NOMO-1 treated with dmso at 0.1 percent for 144 hours (cell line): ENCODE data around the gene CCL14.

ENCODE experiments used
- DNase-seq: peaks from one replicate; lab custom pipeline; 2025; ENCODE audit not compliant: unreplicated experiment; lab: John Stamatoyannopoulos, UW

CCL14 gene

DNA sequence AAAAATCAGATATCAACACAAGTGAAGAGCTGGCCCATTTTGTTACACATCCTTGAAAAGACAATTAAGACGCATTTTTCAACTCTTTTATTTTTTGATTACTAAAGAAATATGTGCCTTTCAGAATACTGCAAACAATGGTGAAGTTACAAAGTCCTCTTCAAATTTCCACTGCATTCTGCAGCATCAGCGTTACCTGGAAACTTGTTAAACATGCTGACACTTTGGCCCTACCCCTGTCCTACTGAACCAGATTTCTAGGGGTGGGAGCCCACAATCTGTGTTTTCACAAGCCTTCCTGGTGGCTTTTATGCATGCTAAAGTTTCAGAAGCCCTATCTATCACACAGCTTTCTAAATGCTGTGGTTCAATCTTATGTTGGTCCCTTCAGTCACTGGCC lies 4.5 kb upstream of the CCL14 start:
- no peak for DNase-seq

DNA sequence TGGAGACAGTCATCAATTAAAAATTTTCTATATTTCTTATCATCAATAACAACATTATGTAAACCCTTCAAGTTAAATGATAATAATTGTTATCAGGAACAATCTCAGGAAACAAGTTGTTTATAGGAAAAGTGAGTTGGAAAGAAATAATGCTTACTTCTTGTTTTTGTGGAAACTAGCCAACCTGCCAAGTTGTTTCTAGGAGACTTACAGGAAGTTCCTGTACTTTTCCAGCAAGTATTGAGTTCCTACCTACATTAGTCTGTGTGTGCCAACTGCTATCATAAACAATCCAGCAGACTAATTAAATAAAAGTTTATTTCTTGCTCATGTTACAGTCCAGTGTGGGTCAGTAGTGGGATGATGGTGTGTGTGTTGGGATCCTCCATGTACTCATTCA lies 1.6 kb upstream of the CCL14 start:
- DNase-seq = no peak

DNA sequence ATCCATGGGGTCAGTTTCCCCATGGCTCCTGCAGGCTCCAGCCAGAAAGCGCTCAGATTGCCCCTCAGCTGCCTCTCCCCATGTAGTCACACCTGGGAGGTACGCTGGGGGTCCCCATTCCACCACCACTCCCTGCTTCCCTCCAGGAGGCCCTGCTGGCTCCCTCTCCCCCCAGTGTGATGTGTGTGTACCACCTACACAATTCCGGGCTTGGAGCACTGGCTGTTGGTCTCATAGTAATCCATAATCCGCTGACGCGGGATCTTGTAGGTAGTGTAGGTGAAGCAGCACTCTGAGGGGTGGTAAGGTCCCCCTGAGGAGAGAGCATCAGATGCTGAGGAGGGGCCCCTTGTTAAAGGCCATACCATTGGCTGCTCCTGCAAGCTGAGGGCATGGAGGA lies 2.4 kb downstream of the CCL14 start:
- DNase-seq = no peak

DNA sequence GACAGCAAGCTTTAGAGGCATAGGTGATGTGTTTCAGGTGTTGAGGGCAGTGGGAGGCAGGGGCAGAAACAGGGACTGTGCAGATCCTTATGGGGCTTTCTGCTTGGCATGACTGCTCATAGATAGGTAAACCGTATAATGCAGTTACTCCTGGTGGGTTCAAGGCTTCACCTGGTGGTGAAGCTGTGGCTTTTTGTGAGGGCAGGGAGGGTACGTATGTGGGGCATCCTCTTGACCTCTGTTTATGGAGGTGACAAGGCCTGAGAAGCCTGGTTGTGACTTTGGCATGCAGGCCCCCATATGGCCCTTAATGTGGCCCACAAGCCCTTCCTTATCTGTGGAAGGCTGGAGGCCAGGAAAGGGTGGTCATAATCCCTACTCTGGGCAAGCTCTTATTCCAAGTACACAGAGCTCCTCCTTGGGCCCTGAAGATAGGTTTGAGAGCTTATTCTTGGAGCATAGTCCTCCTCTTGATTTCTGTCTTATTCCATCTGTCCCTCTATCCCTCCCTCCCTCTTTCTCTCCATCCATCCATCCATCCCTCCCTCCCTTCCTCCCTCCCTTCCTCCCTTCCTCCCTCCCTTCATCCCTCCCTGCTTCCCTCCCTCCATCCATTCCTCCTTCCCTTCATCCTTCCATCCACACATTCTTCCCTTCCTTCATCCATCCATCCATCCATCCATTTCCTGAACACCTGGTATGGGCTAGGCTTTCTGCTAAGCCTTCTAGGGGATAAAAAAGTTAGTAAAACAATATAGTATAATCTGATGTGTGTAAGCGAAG lies 3.9 kb downstream of the CCL14 start:
- DNase-seq = no peak

DNA sequence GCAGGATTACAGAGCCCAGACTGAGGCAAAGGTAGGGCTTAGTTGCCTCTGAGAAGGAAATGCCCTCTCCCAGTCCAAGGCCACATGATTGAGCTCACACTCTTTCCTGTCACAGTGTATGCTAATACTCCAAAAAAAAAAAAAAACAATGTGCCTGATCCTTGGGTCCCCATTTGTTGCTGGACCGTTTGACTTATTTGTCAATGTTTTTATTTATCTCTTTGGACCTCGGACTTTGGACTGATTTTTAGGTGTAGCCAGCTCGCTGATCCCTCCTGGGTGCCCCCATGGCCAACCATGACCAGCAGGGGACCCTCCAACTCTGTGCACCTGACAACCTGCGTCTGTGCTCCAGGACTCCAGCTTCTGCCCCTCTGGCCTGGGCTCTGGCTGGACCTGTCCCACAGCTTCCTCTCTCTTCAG lies 4.6 kb downstream of the CCL14 start:
- DNase-seq = no peak

DNA sequence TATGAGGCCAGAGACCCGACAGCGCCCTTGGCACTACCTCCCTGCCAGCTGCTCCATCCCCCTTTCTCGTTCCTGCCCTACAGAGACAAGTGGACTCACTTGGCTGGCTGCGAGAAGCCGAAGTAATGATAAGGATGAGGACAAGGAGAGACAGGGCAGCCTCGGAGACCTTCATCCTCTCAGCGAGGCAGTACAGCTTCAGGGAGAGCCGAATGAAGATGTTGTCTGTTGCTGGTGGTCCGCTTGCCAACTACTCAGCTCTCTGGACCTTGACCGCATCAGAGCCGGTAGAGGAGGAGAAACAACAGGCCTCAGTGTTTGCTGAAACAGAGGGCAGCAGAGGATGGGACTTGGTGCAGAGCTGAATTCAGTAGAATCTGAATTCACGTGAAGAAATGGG lies 5.3 kb downstream of the CCL14 start, which contains the start of gene CCL16:
TSS of gene CCL16 (minus strand) at position 252 of the 400 bp plus-strand sequence. CDS start at position 175, 77 bp downstream.
- no peak for DNase-seq

DNA sequence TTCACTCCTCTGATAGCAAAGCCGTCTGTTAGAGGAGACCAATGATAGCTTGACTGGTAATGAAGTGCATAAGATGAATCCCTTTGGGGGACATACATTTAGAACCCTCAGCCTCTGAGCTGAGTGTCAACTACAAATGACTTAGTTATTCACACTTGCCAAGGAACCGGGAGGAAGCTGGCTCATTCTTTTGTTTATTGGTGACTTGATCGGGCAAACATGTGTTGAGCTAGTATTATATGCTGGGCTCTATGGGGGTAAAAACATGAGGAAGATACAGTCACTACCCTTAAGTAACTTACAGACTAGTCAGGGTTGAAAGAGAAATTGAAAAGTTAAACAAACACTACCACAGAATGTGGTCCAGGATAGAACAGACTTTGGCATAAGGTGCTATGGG lies 8.2 kb downstream of the CCL14 start:
- DNase-seq = no peak

DNA sequence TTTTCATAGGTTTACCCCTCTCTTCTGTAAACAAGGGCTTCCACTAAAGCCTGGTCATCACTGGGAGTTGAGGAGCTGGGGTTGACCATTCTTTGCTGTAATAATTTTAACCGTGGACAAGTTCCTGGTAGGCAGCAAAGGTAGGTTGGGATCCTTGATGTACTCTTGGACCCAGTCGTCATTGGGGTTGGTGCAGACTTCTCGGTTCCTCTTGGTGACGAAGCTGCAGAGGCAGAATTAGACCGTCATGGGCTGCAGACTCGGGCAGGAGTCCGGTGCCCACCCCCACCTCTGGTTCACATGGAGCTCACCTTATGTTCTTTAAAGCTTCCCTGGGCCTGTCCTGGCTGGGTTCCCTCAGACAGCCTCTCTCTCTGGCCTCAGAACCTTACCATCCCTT lies 9.0 kb downstream of the CCL14 start:
- DNase-seq = no peak

DNA sequence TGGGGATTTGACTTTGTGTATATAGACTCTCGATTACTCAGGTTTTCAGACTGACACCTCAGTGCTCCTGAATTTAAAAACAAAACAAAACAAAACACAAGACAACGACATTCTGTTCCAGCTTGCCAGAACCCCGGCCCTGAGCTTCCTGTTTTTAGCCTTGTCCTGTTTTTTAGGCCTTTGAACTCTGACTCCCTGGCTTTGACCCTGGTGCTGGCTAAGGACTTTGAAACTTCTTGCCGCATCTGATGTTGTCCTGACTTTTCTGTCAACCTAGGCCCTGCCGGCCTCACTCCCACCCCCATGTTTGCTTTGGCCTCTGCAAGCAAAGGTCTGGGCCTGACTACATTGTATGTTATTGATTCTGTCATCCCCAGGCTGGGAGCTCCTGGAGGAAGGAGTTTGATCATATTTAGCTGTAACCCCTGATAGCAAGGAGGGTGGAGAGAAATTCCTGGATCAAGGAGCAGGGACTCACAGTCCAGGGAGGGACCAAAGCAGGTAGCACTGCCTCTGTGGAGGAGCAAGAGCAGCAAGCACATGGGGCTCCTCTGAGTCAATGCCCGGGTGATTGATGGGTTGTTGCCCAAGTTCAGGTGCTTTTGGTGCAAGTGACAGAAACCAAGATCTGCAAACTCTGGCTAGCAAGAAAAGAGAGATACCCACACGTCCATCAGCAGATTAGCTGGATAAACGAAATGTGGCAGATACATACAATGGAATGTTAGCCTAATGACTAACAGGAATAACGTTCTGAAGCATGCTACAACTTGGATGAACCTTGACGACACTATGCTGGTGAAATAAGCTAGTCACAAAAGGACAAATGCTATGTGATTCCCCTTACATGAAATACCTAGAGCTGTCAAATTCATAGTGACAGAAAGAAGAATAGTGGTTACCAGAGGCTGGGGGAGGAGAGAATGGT lies 12.9 kb downstream of the CCL14 start:
- no peak for DNase-seq

DNA sequence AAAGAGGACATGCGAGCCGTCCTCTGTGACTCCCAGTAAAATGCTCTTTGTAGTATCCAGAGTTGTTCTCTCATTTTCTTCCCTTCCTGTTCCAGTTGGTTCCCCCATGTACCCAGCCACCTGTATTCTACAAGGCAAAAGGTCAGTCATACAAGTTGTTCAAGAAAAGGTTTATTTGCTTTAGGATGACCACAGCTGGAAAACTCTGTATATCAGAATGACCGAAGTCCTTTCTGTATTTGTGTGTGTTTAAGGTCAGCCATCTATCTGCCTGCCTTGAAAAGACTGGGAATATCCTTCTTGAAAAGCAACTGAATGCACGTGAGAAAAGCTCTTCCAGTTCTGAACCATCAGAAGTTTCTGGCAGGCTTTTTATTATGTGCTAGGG lies 13.6 kb downstream of the CCL14 start:
- no peak for DNase-seq

DNA sequence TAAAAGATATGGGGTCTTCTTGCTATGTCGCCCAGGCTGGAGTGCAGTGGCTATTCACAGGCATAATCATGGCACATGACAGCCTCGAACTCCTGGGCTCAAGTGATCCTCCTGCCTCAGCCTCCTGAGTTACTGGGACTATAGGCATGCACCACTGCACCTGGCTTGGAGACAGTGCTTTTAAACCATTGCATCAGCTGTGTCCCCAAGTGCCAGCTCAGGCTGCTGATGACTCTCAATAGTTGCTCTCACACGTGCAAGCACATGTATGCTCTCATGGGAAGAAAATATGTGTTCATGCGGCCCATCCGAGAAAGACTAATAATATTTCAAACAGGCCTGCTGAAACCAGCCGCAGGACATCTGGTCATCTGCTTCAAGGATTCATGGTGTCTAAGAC lies 14.0 kb downstream of the CCL14 start:
- no peak for DNase-seq

DNA sequence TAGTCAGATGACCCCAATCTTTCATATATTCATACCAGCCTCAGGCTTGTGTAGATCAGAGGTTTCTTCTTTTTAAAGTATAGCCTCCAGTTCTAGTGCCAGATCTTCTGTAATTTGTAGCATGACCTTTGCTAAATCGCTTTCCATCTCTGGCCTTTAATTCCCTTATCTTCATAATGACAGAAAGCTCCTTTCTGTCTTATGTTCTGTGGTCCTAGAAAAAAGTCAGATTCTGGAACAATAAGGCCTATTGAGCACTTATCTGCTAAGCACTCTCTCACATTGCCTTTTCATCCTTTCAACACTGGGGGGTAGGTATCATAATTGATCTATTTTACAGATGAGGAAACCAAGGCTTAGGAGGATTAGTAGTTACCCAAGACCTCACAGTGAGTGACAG lies 14.5 kb downstream of the CCL14 start:
- no peak for DNase-seq

DNA sequence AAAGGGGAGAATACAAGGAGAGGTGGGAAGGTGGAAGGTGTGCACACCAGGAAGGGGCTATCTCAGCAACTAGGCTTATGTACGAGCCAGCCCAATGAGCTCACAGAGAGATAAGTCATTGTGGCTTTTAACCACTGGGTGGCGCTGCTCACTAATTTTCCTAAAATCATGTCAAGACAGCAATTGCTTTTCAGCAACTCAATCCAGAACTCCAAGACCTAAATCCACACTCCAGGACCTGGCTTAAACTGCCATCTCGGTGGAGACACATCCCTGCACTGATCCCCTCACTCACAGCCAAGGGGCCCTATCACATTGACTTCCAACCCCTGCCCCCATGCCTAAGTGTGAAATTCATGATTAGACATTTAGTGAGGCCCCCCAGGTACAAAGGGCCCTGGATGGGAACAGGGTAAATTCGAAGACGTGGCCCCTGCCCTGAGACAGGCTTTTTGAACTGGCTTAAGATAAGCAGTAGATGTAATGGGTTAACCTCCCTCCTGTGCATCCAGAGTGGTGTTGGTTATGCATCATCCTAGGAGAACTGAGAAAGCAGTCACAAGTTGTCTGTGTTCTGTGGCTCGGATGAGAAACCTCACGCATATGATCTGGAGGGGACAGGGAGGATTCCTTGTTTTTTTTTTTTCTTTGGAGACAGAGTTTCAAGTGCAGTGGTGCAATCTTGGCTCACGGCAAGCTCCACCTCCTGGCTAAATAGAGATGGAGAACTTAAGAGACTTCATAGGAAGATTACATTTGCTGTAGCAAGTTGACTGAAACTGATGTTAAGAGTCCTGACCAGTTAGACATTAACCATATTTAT lies 16.8 kb downstream of the CCL14 start:
- no peak for DNase-seq

DNA sequence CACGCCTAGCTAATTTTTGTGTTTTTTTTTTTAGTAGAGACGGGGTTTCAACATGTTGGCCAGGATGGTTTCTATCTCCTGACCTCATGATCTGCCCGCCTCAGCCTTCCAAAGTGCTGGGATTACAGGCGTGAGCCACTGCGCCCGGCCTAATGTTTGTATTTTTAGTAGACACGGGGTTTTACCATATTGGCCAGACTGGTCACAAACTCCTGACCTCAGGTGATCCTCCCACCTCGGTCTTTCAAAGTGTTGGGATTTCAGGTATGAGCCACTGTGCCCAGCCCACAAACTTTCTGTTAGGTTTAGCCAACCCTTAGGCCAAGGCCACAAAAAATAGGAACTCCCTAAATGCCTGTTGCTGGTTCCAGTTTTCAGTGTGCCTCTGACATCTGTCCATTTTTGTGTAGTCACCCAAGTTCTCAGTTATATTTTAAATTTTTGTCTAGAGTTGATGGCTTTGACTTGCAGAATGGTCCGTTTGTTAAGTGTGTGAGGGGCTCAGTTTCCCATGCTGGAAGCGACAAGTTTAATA lies 17.9 kb downstream of the CCL14 start:
- DNase-seq = no peak

DNA sequence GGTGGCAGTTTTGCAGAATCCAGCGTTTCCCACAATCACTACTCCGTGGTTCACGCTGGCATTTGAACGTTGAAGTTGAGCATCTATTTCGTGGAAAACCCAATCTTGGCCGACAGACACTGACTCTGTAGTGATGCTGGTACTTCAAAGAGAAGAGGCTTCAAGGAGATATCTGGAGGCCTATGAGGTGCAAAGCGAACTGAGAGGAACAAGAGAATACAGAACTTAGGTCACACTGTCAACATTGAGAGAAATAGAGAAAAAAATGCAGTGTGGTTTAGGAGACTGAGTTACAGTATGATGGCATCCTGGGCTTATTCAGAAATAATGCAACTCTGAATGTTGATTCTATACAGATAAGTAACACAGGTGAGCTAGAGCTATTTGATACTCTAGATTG lies 21.3 kb downstream of the CCL14 start:
- no peak for DNase-seq

DNA sequence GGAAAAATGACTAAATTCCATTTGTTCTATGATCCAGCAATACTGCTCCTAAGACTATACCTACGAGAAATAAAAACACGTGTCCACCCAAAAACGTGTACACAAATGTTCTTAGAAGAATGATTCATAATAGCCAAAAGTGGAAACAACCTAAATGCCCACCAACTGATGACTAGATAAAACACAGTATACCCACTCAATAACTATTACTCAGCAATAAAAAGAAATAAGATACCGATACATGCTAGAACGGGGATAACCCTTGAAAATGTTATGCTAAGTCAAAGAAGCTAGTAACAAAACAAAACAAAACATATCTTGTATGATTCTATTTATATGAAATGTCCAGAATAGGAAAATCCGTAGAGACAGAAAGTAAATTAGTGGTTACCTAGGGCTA lies 22.9 kb downstream of the CCL14 start:
- no peak for DNase-seq

DNA sequence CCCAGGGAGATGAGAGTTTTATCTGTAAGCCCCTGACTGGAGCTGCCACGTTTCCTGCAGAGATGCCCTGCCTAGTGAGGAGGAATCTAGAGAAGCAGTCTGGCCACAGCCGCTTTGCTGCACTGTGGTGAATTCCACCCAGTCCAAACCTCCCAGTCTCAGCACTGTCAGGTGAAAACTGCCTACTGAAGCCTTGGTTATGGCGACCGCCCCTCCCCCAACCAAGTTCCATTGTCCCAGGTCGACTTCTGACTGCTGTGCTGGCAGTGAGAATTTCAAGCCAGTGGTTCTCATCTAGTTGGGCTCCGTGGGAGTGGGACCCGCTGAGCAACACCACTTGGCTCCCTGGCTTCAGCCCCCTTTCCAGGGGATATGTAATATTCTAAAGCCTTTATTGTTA lies 32.8 kb downstream of the CCL14 start:
- DNase-seq = no peak

DNA sequence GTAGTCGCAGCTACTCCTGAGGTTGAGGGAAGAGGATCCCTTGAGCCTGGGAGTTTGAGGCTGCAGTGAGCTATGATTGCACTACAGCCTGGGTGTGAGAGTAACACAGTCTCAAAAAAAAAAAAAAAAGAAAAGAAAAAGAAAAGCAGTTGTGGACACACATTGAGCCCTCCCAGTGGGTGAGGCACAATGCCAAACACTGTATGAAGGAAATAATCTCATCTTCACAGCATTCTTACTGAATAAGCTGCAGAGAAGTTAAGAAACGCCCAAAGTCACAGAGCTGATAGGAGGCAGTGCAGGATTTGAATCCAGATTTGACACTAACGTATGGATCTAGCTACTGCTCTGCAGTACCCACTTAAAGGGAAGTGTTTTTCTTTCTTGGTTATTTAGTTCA lies 37.1 kb downstream of the CCL14 start:
- DNase-seq = no peak

DNA sequence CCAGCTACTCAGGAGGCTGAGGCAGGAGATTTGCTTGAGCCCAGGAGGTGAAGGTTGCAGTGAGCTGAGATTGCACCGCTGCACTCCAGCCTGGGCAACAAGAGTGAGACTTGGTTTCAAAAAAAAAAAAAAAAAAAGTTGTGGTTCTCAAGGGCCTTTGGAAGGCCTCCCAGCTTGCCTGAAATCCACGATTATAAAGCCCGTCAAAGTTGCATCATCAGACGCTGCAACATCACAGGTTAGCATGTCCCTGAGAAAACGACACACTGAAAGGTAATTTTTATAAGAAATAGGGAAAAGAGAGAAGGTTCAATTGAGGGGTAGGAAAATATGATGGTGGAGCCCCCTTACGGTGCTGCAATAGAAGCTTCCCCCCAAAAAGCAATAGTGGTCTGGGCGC lies 38.4 kb downstream of the CCL14 start:
- DNase-seq = no peak

DNA sequence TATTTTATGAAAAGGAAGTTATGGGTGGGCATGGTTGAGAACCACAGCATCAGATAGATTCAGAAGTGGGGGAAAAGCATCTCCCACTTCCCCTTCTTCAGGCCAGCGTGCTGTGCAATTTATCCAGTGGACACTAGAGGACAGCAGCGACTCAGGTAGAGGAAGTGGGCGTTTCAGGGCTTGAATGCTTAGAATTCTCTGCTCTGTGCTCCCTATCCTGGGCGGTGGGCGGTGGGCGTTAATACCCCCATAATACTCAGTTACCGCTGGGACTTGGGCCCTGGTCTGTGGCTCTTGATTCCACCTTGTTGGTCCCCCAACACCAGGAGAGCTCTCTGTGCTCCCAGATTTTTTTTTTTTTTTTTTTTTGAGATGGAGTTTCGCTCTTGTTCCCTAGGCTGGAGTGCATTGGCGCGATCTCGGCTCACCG lies 39.4 kb downstream of the CCL14 start:
- peak; percentile 49 for DNase-seq

DNA sequence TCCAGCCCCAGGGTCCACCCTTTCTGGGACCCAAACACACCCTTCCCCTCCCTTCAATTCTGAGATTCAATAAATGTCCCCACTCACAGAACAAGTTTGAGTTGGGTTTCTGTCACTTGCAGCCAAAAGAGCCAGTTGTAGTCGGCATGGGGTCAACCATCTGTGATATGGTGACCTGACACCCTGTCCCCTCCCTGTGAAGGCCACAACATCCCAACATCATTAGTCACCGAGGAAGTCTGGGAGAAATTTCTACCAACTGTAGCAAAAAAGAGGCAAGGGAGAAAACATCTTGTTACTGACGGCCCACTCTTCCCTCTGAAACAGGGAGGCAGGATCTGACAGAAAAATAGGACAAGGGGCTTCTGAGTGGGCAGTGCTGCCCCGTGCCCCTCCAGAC lies 42.4 kb downstream of the CCL14 start:
- no peak for DNase-seq
